Measurements from ENCODE around the gene MRPS23.

MRPS23 gene

DNA sequence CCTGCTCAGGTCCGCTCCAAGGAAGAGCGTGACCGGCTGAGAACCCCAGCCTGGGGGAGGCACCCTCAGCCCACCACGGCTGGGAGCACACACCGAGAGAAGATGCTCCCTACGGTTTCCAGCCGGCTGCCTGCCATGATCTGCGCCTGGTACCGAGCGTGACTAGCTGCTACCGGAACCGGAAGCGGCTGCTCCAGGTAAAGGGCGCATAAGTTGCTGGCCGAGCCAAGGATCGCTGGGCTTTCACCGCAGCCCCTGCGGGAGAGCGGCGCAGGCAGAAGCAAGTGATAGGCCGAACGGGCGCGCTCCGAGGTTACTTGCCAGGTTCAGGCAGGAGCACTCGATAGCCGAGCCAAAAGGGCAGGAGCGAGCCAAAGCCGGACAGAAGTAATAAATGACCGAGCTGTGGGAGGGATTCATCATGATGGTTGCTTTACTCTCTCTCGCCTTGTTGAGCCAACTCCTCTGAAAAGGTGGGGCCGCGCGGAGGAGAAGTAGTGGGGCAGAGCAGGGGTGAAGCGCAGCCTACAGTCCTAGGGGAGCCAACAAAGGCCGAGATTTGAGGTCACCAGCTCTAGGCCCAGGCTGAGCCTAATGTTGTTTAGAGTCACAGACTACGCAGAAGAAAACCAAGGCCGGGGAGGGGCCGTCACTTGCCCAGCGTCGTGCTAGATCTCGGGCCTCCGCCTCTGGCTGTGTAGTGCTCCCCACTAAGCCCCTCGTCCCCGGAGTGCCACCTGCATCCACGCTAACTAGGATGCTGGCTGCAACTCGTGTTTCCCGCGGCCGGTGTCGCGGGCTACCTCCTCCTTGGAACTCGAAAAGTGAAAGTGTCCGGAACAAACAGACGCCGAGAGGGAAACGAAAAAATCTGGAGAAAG lies at the start of gene MRPS23:
MRPS23 (minus strand) TSS at position 171 of the 881 bp plus-strand sequence; CDS start at position 137, 34 bp downstream.
- DNase-seq = no peak

DNA sequence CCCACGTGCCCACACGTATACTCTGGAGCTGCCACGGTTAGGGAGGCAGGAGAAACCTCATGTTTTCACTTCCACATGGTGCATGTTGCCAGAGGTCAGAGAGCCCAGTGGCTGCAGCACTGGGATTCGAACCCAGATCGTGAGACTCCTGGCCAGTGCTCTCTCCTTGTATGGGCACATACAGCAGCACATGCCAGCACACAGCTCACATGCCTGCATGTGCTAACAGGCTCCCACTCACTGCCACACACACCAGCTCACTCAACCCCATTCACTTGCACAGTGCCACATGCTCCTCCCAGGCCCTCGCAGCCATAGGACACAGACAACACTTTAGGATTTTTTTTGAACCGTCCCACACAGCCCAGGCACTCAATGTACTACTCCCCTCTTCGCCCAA lies 49.5 kb upstream of the MRPS23 start:
- no peak for DNase-seq

- no peak for DNase-seq
These were observed 48.9 kb upstream of the MRPS23 start for GRCh38 chr17:57898487-57899311.

GRCh38 chr17:57895382-57896060 lies 45.7 kb upstream of the MRPS23 start:
- DNase-seq = no peak

GRCh38 chr17:57894848-57895247 lies 45.0 kb upstream of the MRPS23 start:
- no peak for DNase-seq

GRCh38 chr17:57892820-57893595 lies 43.2 kb upstream of the MRPS23 start:
- DNase-seq = no peak

DNA sequence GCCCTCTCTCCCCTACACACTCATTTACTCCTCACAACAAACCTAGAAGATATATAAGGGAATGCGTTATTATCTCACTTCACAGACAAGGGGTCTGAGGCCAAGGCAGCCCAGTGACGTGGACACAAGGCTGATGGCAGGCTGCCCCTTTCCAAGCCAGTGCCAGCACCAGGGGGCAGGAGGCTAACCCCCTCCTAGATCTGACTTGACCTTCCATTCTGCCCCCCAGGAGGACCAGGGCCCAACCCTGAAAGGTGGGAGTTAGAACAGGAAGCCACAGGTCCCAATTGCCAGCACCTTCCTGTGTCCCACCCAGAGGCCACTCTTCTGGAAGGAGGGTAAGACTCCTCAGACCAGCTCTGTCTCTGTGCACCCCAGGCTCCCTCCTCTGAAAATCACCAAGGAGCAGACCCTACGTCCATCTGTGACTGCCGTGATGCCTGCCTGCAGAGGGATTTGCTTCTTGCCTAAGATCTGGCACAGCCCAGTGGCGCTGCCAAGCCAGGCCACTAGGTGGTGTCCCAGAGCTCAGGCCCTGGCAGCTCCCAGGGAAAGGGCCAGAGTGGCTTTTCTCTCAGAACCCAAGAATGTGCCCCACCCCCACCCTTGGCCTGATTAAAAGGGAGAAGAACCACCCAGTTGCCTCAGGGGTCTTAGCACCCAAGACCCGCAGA lies 42.4 kb upstream of the MRPS23 start:
- DNase-seq = no peak

DNA sequence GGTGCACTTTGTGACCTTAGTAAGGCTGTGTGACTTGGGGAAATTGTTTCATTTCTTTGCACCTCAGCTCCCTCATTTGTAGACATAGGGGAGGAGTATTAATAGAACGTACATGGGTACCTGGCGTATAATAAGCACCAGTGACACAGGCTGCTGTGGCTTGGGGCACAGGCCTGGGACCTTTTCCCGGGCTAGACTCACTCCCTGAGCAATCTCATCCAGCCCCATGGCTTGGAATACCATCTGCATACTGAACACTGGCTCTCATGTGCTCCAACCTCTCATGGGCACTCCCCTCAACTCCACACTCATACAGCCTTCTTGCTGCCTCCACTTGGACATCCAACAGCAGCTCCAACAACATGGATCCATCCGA lies 41.0 kb upstream of the MRPS23 start:
- no peak for DNase-seq

DNA sequence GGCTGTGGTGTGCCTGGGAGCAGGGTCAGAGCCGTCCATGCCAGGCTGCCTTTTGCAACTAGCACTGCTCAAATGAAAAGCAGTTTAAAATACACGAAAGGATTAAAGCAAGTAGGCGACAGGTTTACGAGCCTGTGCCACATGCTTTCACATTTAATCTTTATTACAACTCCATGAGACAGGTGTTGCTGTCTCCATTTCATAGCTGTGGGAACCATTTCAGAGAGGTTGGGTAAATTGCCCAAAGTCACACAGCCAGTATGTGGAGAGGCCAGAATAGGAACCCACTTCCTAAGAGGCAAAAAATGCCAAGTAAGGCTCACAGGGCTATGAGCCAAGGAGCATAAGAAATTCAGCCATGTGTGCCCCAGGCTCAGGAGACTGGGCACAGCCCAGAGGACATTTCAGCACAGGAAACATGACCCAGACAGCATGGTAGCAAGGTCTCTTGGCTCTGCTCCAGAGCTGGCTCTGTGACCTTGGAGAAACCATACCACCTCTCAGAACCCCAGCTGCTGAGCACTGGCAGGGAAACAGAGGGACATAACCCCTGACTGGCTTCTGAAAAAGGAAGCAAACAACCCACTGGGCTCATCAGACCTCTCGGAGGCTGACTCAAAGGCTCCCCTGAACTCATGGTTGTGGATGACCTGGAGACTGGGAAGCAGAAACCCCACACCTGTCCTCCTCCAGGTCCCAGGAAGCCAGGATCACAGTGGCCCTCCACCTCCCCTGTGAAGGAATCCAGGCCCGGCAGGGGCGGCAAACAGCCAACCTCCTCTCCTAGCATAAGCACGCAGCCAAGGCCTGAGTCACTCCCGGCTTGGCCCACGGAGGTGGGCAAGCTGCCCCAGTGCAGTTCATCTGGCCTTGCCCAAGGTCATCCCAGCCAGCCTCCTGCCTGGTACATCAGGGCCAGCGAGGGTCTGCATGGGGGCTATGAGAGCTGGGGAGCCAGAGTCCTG lies 40.3 kb upstream of the MRPS23 start:
- DNase-seq = no peak

- no peak for DNase-seq
These were observed 39.4 kb upstream of the MRPS23 start for GRCh38 chr17:57889252-57889651.

- DNase-seq = no peak
These were observed 38.7 kb upstream of the MRPS23 start for GRCh38 chr17:57888311-57889216.

- DNase-seq = no peak
These were observed 37.3 kb upstream of the MRPS23 start for GRCh38 chr17:57887161-57887560.

DNA sequence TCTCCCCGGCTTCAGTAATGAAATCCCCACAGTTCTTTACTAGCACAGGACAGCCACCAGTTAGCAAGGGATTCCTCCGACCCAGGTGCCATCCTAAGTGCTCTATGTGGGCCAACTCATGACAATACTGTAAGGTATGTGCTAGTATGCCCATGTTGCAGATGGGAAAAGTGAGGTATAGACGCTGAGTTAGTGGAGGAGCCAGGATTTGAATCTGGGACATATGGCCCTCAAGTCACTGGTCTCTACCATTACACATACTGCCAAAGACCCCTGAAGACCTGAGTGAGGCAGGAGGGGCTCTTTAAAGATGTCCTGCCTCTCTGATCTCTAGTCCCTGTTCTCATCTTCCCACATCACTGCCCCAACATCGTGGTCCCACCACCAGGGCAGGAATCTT lies 36.2 kb upstream of the MRPS23 start:
- DNase-seq = no peak

GRCh38 chr17:57885148-57885915 lies 35.5 kb upstream of the MRPS23 start:
- no peak for DNase-seq

DNA sequence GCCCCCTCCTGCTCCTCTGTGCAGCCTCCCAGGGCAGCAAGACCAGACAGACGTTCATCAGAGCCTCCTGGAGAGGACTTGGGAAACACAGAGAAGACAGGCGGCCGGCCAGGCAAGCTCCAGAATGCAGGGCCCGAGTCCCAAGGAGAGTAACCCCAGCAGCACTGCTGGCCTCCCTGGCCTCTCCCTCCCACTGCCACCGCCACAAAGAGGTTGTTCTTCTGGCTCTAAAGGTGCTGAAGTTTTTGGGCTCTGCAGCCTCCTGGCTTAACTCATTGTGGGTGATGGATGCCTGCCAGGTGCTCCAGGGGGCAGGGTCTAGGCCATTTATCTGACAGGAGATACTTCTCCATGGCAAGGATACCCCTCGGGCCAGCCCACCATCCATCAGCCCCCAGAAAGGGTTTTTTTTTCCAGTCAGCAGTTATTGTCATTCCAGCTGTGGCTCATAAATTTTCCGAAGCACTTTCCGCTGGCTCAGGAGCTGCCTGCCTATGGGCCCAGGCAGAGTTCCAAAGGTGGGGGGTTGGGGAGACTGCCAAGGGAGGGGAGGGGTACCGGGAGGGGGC lies 32.0 kb upstream of the MRPS23 start:
- DNase-seq = no peak

DNA sequence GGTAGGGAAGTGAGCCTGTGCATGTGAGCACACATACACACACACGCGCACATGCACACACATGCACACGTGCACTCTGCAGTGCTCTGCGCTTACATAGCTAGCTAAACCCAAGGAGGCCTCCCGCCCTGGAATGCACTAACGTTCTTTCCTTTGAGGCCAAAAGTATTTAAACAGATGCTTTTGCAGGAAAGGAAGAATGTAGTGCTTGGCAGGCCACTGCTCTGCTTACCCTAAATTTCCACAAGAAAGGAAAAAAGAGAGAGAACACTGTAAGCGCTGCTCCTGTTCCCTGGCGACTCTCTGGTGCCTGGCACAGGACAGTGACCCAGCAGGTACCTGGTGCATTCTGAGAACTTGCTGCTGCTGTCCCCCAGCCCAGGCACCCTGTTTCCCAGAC lies 31.3 kb upstream of the MRPS23 start:
- DNase-seq = no peak

- DNase-seq = no peak
These were observed 30.2 kb upstream of the MRPS23 start for GRCh38 chr17:57880086-57880456.

DNA sequence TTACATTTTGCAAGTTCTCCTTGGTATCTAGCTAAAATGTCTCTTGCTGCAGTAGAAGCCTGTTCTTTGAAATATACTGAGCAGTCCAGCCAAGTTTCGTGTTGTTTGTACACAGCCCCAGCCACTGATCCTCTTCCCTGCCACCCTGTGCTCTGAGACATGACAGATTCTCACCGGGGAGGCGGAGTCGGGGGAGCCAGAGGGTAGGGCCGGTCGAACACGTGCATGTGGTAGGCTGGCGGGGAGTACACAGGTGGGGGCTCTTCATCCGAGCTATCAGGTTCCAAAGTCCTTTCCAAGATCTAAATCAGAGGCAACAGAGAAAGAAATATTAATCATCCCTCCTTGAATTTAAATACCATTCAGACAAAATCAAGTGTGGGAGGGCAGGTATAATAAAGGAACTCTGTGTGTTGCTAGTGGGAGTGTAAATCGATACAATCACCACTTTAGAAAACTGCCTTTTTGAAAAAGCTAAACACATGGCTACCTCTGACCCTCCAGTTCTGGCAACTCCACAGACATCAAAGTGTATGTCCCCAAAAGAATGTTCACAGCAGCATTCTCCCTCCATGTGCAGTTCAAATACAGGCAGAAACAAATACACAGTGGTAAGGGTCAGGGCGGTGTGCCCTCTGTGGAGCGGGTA lies 29.7 kb upstream of the MRPS23 start:
- DNase-seq = no peak
